GM18526 (cell line): ENCODE measurements around the gene OR6C2.

Source experiments
- POLR2A ChIP-seq: IDR thresholded peaks from 3 replicates; pipeline ENCODE4 v1.6.1; 2011; ENCODE audit not compliant: insufficient read length; ENCODE audit errors: extremely low read depth

OR6C2 gene

DNA sequence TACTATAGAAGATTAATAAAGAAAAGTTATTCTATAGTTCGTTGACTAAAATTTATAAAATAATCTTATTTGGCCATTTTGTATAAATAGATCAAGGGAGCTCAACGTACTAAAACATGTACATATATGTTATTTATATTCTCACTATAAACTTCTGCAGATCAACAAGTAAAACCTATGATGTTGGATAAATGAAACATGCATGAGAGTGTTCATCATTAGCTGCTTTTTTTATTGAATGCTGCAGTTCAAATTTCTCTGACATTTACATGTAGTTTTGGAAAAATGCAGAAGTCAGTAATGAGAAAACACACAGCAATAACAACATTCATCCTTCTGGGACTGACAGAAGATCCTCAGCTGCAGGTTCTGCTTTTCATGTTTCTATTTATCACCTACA is 48.2 kb downstream of the OR6C2 start, which contains the start of gene OR6C68:
OR6C68 (plus strand) TSS at position 301 of the 400 bp plus-strand sequence; CDS start at position 301, 0 bp downstream.
- no peak for TF ChIP-seq POLR2A

- TF ChIP-seq POLR2A: no peak
Observed at GRCh38 chr12:55495490-55495889, 51.6 kb downstream of the OR6C2 start.

GRCh38 chr12:55499231-55499630 is 55.4 kb downstream of the OR6C2 start:
- TF ChIP-seq POLR2A: no peak

DNA sequence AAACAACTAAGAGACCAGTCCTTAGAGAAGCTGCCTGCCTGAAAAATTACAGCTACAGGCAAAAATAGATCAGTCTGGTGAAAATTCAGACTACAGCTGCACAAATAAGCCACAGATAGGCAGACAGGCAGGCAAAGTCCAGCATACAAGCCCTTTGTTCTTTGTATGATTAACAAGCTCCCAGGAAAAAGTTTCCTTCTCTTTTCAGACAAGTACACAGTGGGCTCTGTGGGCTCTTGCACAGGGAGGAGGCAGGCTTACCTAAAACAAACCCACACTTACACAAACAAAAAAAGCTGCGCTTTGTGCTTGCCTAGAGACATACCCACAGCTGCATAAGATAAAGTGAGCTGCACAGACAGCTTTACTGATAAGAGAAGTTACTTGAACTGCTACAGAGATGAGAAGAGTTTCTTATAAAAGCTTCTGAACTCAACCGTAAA is 56.0 kb downstream of the OR6C2 start:
- no peak for TF ChIP-seq POLR2A

DNA sequence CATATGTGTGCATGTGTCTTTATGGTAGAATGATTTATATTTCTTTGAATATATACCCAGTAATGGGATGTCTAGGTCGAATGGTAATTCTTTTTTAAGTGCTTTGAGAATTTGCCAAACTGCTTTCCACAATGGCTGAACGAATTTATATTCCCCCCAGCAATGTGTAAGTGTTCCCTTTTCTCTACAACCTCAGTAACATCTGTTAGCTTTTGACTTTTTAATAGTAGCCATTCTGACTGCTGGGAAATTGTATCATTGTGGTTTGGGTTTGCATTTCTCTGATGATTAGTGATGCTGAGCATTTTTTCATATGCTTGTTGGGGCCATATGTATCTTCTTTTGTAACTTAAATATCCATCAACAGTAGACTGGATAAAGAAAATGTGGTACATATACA is 57.7 kb downstream of the OR6C2 start:
- no peak for TF ChIP-seq POLR2A
